Kidney (tissue), 14 donors: ENCODE data around the gene SNAP29. TPM values are rescaled to one million over a fixed set of nuclear protein-coding genes. Genes with fewer than 3 reads are reported as not detected.

Experiments used
- DNase-seq, 5 donors: peaks; one replicate each; pipeline ENCODE4 v3.0.0-alpha.2; 2013 to 2020
- FAIRE-seq: peaks from 2 replicates; lab custom pipeline; 2012; peaks lifted over from hg19 to GRCh38; lab: Jason Lieb, UNC
- H3K27ac ChIP-seq, 2 donors: one replicate each; pipeline ENCODE4 v1.7.0; 2013; ENCODE audit warnings: low read depth in 2 of 2, low read length in 2 of 2, inconsistent platforms in 1 of 2
- H3K27me3 ChIP-seq: one replicate; pipeline ENCODE4 v1.7.1; 2013; ENCODE audit warnings: low read length, inconsistent platforms; ENCODE audit not compliant: control insufficient read depth, insufficient read depth
- H3K36me3 ChIP-seq, 3 donors: one replicate each; pipeline versions ENCODE4 v1.7.0 to v1.7.1; 2013; ENCODE audit warnings: low read length in 3 of 3, control low read depth in 1 of 3, inconsistent platforms in 1 of 3; ENCODE audit not compliant: insufficient read depth in 3 of 3, control insufficient read depth in 2 of 3
- H3K4me1 ChIP-seq, 3 donors: one replicate each; pipeline versions ENCODE4 v1.7.0 to v1.7.1; 2013; ENCODE audit warnings: low read length in 3 of 3, inconsistent platforms in 1 of 3, low read depth in 1 of 3; ENCODE audit not compliant: control insufficient read depth in 2 of 3, insufficient read depth in 2 of 3
- H3K4me3 ChIP-seq, 3 donors: one replicate each; pipeline versions ENCODE4 v1.7.0 to v1.8.1; 2013; ENCODE audit warnings: low read length in 3 of 3, control low read depth in 1 of 3, inconsistent platforms in 1 of 3
- H3K9ac ChIP-seq, 3 donors: one replicate each; pipeline versions ENCODE4 v1.7.0 to v1.7.1; 2013; ENCODE audit warnings: low read length in 3 of 3, control low read depth in 1 of 3, inconsistent platforms in 1 of 3
- H3K9me3 ChIP-seq, 3 donors: one replicate each; pipeline versions ENCODE4 v1.7.0 to v1.7.1; 2013; ENCODE audit warnings: low read length in 3 of 3, control low read depth in 1 of 3, inconsistent platforms in 1 of 3; ENCODE audit not compliant: control insufficient read depth in 2 of 3, insufficient read depth in 1 of 3
- CTCF ChIP-seq: IDR thresholded peaks from 3 replicates; pipeline ENCODE4 v1.5.1; 2012; ENCODE audit warnings: mild to moderate bottlenecking, moderate library complexity, borderline replicate concordance; ENCODE audit not compliant: insufficient read depth; ENCODE audit errors: extremely low read depth
- intact Hi-C: fragments of 100-400 bp; cut with DNase I; formaldehyde crosslinking; loops from one replicate; pipeline ENCODE4 v1.11.1; 2022
- polyA plus RNA-seq: library from polyadenylated mRNA; stranded (reverse); fragments of 350-450 nt; fragmentation: Illumina TruSeq; extraction: RNeasy Lipid Tissue Mini Kit (QIAGEN cat#74804); gene quantifications from one replicate; pipeline ENCODE4 v1.2.3, GENCODE V29; 2014; ENCODE audit warnings: low read depth, low replicate concordance; ENCODE audit not compliant: insufficient read depth
- total RNA-seq: library from RNA; stranded (reverse); fragmentation: NEBNext Ultra II Directional; extraction: Animal tissue kit (Norgen Biotek cat#: 25700); gene quantifications from one replicate; pipeline ENCODE4 v1.2.1, GENCODE V29; 2021
- donor health status: control.
- donor health status: control.
- donor health status: control.
- donor health status: control.
- donor health status: control.
- donor health status: DM: yes; HTN: yes; CAD: no.
- donor health status: Normal renal cell carcinoma (clear cell type).

The SNAP29 gene
- total and polyA plus RNA-seq, 2 donors from 2014 or later: 25.4 to 26.8 TPM

- Histone ChIP-seq H3K9ac (no peak overlapping the region), H3K4me1 (peaks cover 0 to 11% (median 3%) of the 10 kb centered on the region in 3 donors), H3K36me3 (no peaks in the 10 kb centered on the region), H3K4me3 (no peak overlapping the region), H3K27ac (no peak overlapping the region), H3K9me3 (no peaks in the 10 kb centered on the region), H3K27me3 (no peaks in the 10 kb centered on the region)
- FAIRE-seq (no peak), DNase-seq (no peak)
- intact Hi-C loops: no loop called here
- no peak for TF ChIP-seq CTCF
These were observed 11.4 kb upstream of the SNAP29 start for GRCh38 chr22:20847318-20847822.

GRCh38 chr22:20852076-20852475 is 6.7 kb upstream of the SNAP29 start:
- no peaks in the 10 kb centered on the region for H3K27me3 ChIP-seq
- no peaks in the 10 kb centered on the region for H3K36me3 ChIP-seq
- FAIRE-seq (no peak), DNase-seq (no peak)
- no peak overlapping the region for H3K4me3 ChIP-seq
- peaks cover 0 to 6% (median 4%) of the 10 kb centered on the region in 3 donors for H3K4me1 ChIP-seq
- H3K9me3 ChIP-seq: no peaks in the 10 kb centered on the region
- no peak overlapping the region for H3K27ac ChIP-seq
- H3K9ac ChIP-seq: no peak overlapping the region
- intact Hi-C loops: no loop called here
- TF ChIP-seq CTCF: no peak

GRCh38 chr22:20852503-20852902 is 6.3 kb upstream of the SNAP29 start:
- Histone ChIP-seq H3K27ac (no peak overlapping the region), H3K4me1 (peaks cover 0 to 10% (median 8%) of the 10 kb centered on the region in 3 donors), H3K4me3 (no peak overlapping the region), H3K27me3 (no peaks in the 10 kb centered on the region), H3K9ac (no peak overlapping the region), H3K36me3 (no peaks in the 10 kb centered on the region), H3K9me3 (no peaks in the 10 kb centered on the region)
- FAIRE-seq (no peak), DNase-seq (no peak)
- no peak for TF ChIP-seq CTCF
- intact Hi-C loops: no loop called here

GRCh38 chr22:20853236-20853660 is 5.6 kb upstream of the SNAP29 start:
- no peak for DNase-seq
- Histone ChIP-seq H3K27ac (no peak overlapping the region), H3K9ac (no peak overlapping the region), H3K36me3 (no peaks in the 10 kb centered on the region), H3K4me3 (no peak overlapping the region), H3K9me3 (no peaks in the 10 kb centered on the region), H3K4me1 (peaks cover 0 to 15% (median 12%) of the 10 kb centered on the region in 3 donors), H3K27me3 (no peaks in the 10 kb centered on the region)
- intact Hi-C loops: no loop called here
- no peak for TF ChIP-seq CTCF
- FAIRE-seq: no peak
